ENCODE results near the gene RPS6KA1.

RPS6KA1 gene

DNA sequence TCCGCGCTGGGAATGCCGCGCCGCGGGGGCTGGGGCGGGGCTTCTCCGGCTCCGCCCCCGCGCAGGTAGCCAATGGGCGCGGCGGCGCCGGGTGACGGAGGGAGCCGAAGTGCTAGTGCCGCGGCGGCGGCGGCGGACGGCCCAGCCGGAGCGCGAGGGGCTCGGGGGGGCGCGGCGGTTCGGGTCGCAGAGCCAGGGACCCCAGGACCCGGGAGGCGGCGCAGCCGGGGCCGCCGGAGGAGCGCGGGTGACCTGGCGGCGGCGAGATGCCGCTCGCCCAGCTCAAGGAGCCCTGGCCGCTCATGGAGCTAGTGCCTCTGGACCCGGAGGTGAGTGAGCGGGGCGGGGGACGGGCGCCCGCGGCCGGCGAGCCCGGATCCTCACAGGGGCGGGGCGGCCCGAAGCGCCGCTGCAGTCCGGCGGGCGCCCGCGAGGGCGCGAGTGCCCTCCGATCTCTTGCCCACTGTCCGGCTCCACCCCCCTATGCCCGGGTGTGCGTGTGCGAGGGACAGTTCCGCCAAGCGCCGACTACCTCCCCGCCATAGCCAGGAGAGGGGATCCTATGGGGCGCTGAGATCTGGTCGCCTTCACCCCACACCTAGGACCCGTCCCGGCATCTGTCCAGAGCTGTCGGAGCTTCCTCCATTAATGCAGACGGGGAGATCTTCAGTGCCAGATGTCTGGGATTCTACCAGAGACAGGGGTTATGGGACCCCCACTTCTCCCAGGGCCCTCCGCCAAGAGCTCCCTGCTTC, at the start of gene RPS6KA1:
TSS of gene RPS6KA1 (plus strand) at position 107 of the 755 bp plus-strand sequence. CDS start at position 267, 160 bp downstream.
- TF ChIP-seq, protein P1, sequence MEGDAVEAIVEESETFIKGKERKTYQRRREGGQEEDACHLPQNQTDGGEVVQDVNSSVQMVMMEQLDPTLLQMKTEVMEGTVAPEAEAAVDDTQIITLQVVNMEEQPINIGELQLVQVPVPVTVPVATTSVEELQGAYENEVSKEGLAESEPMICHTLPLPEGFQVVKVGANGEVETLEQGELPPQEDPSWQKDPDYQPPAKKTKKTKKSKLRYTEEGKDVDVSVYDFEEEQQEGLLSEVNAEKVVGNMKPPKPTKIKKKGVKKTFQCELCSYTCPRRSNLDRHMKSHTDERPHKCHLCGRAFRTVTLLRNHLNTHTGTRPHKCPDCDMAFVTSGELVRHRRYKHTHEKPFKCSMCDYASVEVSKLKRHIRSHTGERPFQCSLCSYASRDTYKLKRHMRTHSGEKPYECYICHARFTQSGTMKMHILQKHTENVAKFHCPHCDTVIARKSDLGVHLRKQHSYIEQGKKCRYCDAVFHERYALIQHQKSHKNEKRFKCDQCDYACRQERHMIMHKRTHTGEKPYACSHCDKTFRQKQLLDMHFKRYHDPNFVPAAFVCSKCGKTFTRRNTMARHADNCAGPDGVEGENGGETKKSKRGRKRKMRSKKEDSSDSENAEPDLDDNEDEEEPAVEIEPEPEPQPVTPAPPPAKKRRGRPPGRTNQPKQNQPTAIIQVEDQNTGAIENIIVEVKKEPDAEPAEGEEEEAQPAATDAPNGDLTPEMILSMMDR (IDR thresholded peaks at IDR 0.05; ENCODE audit: control extremely low read depth, extremely low read depth, low read depth, missing control alignments), result no peak
- POLR2A ChIA-PET, result interaction anchor here (0.6 kb wide), 1 partner anchor 36 kb away, joined by 4 read pairs; no protein-coding TSS in a partner anchor
- CTCF ChIA-PET, result interaction anchor here (0.7 to 13.3 kb wide), 6 partner anchors 10 to 162 kb away, joined by 3 to 146 read pairs (median 4); no protein-coding TSS in a partner anchor
- peak; percentile 91 for DNase-seq (ENCODE audit: extremely low spot score)

DNA sequence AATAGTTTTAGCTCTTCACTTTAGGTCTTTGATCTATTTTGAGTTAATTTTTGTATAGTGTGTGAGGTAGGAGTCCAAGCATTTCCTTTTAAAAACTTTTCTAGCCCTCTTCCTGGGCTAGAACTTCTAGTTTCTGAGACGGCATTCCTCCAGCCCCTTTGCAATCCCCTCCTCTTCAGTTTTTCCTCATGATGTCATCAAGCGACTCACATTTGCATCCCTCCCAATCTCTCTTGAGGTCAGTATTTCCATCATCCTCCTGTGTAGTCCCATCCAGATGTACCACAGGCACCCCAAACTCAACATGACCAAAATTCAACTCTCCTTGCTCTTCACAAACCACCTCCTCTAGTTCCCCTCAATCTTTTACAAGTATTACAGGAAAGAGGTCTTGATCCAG, 46.6 kb upstream of the RPS6KA1 start:
- no peak for DNase-seq (ENCODE audit: extremely low spot score)
- CTCF ChIA-PET, result interaction anchor here (1.3 to 2.5 kb wide), 2 partner anchors 13 to 17 kb away, joined by 5 to 11 read pairs; no protein-coding TSS in a partner anchor
- POLR2A ChIA-PET, result no interaction called here
- TF ChIP-seq, protein P1 (IDR thresholded peaks at IDR 0.05; ENCODE audit: control extremely low read depth, extremely low read depth, low read depth, missing control alignments), result no peak

DNA sequence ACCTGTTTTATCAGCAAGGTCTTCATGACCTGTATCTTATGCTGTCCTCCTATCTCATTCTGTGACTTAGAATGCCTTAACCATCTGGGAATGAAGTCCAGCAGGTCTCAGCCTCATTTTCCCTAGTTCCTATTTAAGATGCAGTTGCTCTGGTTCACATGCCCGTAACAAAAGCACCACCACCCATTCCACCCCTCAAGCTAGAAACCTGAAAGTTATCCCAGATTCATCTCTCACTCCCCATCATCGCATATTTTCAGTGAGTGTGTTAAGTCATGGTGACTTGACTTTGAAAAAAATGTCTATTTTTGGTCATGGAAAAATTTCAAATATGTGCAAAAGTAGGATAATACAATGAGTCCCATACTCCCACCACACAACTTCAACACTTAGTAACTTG, 45.6 kb upstream of the RPS6KA1 start:
- ChIA-PET POLR2A (no interaction called here), CTCF (no interaction called here)
- DNase-seq (ENCODE audit: extremely low spot score), result no peak
- TF ChIP-seq, protein P1 (IDR thresholded peaks at IDR 0.05; ENCODE audit: control extremely low read depth, extremely low read depth, low read depth, missing control alignments), result no peak

DNA sequence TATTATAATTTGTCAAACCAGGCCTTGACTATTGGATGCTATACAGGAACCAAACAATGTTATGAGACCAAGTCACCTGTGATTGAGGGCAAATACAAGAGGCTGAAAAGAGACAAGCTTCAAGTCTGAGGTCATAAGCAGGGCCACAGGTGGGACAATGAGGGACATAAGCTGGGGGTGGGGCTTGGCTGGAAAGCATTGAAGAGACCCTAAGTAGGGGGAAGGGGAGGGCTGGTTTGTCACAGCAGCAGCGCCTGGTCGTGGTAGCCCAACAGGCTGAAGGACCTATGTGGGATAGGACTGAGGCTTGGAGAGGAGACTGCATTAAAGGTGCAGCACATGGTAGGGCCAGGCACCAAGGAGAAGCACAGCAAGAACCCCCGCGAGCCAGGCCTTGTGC, 39.4 kb upstream of the RPS6KA1 start:
- CTCF ChIA-PET, result interaction anchor here (0.7 to 4.3 kb wide), 8 partner anchors 10 to 299 kb away, joined by 3 to 26 read pairs (median 3); no protein-coding TSS in a partner anchor
- TF ChIP-seq, protein P1 (IDR thresholded peaks at IDR 0.05; ENCODE audit: control extremely low read depth, extremely low read depth, low read depth, missing control alignments), result no peak
- DNase-seq (ENCODE audit: extremely low spot score), result no peak
- POLR2A ChIA-PET, result interaction anchor here (1.2 kb wide), 1 partner anchor 58 kb away, joined by 3 read pairs; no protein-coding TSS in a partner anchor

DNA sequence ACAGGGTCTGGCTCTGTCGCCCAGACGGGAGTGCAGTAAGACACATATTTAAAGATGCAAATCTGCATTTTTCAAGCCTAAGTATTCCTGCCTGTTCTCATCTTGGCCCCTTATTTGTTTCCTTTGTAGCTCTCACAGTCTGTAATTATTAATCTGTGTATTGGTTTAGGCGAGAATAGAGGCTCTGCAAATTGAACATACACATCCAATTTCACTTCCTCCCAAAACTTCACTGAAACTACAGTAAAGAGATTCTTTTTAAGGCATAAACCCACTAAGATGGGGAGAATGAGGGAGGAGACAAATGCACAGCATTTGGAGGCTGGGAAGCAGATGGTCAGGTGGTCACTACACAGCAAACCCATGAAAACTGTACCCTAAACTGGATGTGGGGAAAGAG, 36.3 kb upstream of the RPS6KA1 start:
- POLR2A ChIA-PET, result no interaction called here
- TF ChIP-seq, protein P1 (IDR thresholded peaks at IDR 0.05; ENCODE audit: control extremely low read depth, extremely low read depth, low read depth, missing control alignments), result no peak
- DNase-seq (ENCODE audit: extremely low spot score), result no peak
- CTCF ChIA-PET, result no interaction called here

DNA sequence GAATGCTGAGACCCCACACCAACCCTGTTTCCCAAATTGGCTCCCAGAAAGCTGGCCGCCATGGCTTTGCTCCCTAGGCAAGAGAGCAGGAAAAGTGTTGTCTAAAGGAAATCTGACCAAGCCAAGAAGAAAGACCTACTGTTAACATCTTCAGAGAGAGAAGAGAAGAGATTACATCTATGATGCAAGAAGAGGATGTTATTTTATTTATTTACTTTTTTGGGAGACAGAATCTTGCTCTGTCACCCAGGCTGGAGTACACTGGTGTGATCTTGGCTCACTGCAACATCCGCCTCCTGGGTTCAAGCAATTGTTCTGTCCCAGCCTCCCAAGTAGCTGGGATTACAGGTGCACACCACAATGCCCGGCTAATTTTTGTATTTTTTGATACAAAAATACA, 35.6 kb upstream of the RPS6KA1 start:
- ChIA-PET CTCF (interaction anchor here (1.1 to 2.1 kb wide), 3 partner anchors 24 to 130 kb away, joined by 3 to 8 read pairs (median 5); no protein-coding TSS in a partner anchor), POLR2A (no interaction called here)
- DNase-seq (ENCODE audit: extremely low spot score), result no peak
- TF ChIP-seq, protein P1 (IDR thresholded peaks at IDR 0.05; ENCODE audit: control extremely low read depth, extremely low read depth, low read depth, missing control alignments), result no peak
